T-helper 22 cell (primary cell): Measurements from ENCODE around the gene SEMA4B.
"Not testable (repeated sequence)": the region's sequence is repeated elsewhere in the genome, so short reads cannot be mapped to it uniquely, and the experiment has no call there.

Experiments used
- DNase-seq: peaks from one replicate; pipeline ENCODE4 v3.0.0-alpha.2; 2020; ENCODE audit warnings: low read depth

Gene SEMA4B

GRCh38 chr15:90257776-90258175, 56.6 kb downstream of the SEMA4B start:
- no peak for DNase-seq

GRCh38 chr15:90259524-90259923, 58.4 kb downstream of the SEMA4B start:
- DNase-seq: no peak

DNA sequence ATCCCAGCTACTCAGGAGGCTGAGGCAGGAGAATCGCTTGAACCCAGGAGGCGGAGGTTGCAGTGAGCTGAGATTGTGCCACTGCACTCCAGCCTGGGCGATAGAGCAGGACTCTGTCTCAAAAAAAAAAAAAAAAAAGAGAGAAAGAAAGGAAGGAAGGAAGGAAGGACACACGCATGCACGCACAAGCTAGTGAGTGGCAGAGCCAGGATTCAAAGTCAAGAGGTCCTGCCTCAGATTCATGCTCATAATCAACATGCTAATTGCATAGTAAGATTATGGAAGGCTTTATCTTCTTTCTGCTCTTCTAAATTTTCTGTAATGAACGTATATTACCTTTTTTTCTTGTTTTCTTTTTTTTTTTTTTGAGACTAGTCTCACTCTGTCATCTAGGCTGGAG, 59.6 kb downstream of the SEMA4B start:
- DNase-seq: not testable (repeated sequence)

GRCh38 chr15:90261811-90262210, 60.7 kb downstream of the SEMA4B start:
- DNase-seq: no peak

DNA sequence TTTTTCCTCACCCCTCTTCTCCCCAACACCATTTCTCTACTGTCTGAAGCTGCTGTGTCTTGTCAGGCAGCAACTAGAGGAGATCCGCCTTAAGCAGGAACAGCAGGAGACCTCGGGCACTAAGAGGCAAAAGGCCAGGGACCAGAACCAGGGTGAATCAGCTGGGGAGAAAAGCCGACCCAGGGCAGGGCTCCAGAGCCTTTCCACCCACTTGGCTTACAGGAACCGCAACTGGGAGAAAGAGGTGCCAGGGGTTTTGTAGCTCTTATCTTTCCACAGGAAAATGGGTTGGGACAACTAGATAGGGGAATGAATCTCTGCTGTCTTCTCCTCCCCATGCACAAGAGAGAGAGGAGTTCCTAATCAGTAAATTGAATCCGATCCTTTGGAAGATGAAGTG, 61.3 kb downstream of the SEMA4B start:
- no peak for DNase-seq

DNA sequence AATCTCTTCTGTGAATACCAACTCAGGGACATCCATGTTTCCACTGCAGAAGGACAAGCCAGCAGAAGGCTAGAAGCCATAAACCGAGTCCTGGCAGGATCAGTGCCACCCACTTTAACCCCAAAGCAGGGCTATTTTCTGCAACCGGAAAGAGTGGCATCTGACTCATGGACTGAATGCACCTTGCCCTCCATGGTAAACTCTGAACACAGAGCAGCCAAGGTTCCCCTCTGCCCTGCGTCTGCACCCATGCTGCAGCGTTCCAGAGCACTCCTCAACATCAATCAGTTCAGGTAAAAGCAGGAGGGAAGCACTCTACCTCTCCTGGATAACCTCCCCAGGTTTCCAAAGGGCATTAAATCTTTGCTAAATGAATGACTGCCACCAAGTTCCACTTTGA, 63.5 kb downstream of the SEMA4B start:
- DNase-seq: peak; percentile 17

- peak; percentile 85 for DNase-seq
These were observed 64.3 kb downstream of the SEMA4B start, which contains the start of gene NGRN for GRCh38 chr15:90265271-90266060. NGRN (plus strand) TSS chr15:90265672; CDS start chr15:90265713, 41 bp downstream.

GRCh38 chr15:90266061-90266431, 64.9 kb downstream of the SEMA4B start:
- DNase-seq: peak; percentile 27

- no peak for DNase-seq
These were observed 65.4 kb downstream of the SEMA4B start for GRCh38 chr15:90266485-90266884.

DNA sequence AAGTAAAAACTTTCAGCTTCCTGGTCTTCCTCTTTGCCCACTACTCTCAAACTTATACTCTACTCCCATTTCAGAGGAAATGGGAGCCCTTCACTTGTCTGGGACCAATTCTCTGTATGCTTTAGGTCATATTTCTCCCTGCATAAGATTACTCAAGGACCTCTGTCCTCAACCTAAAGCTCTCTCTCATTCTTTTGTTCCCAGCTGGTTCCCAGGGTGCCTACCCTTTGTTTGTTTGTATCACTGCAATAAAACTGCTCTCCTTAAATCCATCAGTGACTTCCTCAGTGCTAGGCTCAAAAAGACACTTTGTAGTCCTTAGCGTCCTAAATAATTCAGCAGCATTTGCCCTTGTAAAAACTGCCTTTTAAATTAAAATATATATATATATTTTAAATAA, 67.3 kb downstream of the SEMA4B start:
- DNase-seq: no peak

DNA sequence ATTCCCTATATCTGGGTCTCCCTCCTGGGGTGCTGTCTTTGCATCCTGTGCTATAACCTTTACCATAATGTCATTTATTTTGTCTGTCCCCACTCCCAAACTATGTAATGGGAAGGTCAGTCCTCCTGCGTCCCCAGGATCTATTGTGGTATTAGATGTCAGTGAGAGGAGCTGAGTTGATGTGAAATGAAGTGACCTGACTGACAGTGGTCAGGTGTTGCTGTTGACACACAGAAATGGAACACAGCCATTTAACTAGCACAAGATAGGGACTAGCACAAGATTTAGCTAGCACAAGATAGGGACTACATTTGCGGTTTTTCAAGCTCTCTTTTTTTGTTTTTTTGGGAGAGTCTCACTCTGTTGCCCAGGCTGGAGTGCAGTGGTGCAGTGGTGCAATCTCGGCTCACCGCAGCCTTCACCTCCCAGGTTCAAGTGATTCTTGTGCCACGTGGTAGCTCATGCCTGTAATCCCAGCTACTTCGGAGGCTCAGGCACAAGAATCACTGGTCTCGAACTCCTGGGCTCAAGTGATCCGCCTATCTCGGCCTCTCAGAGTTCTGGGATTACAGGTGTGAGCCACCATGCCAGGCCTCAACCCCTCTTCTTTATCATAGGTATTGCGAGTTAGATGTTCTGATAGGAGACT, 69.5 kb downstream of the SEMA4B start:
- DNase-seq: no peak

DNA sequence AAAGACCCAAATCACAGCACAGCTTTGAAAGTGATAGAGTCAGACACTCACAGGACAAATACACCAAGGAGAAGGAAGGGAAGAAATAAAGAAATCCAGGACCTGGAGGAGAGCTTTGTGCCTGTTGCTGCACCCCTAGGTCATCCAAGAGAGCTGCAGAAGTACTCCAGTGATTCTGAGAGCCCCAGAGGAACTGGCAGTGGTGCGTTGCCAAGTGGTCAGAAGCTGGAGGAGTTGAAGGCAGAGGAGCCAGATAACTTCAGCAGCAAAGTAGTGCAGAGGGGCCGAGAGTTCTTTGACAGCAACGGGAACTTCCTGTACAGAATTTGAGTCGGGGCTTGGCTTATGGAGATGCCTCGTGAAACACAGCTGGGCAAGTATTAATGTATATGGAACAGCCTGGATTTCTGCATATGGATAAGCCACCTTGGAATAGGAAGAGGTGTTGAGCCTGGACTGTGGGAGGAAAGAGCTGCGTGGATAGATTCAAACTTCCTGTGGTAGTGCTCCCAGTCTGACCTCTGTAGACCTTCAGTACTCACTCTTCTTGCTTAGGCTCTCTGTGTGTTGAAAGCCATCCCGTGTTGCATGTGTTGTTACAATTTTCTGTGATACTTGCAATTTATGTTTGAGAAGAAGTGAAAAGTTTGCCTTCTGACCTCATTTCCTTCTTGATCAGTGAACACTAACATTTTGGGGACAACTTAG, 70.5 kb downstream of the SEMA4B start:
- DNase-seq: no peak

DNA sequence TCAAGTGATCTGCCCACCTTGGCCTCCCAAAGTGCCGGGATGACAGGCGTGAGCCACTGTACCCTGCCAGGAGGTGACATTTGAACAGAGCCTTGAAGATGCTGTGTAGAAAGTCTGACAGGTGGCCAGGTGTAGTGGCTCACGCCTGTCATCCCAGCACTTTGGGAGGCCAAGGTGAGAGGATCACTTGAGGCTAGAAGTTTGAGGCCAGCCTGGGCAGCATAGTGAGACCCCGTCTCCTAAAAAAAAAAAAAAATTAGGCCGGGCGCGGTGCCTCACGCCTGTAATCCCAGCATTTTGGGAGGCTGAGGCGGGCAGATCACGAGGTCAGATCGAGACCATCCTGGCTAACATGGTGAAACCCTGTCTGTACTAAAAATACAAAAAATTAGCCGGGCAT, 77.3 kb downstream of the SEMA4B start:
- DNase-seq: not testable (repeated sequence)
